GM10847 (cell line): ENCODE data around the gene ENOX2.

Source experiments
- POLR2A ChIP-seq: IDR thresholded peaks from 2 replicates; pipeline ENCODE4 v1.6.1; 2011; ENCODE audit not compliant: insufficient read length; ENCODE audit errors: extremely low read depth

ENOX2 gene

GRCh38 chrX:130575831-130576389 lies 327.1 kb downstream of the ENOX2 start:
- no peak for TF ChIP-seq POLR2A
